ENCODE data around the gene UHRF1.
"Not testable (repeated sequence)": the region's sequence is repeated elsewhere in the genome, so short reads cannot be mapped to it uniquely, and the experiment has no call there.

The UHRF1 gene

DNA sequence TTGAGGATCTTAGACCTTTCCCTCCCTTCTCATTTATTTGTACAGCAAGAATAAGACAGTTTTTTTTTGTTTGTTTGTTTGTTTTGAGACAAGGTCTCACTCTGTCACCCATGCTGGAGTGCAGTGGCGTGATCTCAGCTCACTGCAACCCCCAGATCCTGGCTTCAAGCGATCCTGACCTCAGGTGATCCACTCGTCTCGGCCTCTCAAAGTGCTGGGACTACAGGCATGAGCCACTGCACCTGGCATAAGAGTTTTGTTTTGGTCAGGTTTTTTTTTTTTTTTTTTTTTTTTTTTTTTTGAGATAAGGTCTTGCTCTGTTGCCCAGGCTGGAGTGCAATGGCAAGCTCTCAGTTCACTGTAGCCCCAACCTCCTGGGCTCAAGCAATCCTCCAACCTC, 29.2 kb downstream of the UHRF1 start:
- not testable (repeated sequence) for DNase-seq

DNA sequence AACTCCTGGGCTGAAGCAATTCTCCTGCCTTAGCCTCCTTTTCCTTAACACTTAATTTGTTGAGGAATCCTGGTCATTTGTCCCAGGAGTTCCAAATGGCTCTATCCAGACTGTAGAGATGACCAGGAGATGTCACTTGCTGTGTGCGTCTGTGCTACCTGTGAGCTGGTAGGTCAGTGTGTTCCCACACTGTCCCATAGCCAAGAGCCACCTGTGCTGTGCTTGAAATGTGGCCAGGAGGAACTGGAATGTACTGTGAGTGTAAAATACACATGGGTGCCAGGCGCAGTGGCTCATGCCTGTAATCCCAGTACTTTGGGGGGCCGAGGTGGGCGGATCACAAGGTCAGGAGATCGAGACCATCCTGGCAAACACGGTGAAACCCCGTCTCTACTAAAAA, 30.2 kb downstream of the UHRF1 start:
- no peak for DNase-seq

DNA sequence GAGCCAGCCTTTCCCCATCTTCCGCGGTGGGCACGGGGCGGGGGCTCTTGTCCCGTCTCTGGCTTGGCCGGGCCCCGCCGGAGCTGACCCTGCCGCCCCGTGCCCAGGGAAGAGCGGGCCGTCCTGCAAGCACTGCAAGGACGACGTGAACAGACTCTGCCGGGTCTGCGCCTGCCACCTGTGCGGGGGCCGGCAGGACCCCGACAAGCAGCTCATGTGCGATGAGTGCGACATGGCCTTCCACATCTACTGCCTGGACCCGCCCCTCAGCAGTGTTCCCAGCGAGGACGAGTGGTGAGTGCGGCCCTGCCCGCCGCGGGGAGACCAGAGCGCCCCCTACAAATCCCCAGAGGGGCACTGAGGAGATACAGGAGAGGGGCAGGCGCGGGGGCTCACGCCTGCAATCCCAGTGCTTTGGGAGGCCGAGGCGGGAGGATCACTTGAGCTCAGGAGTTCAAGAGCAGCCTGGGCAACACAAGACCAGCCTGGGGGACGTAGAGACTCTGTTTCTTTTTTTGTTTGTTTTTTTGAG, 32.4 kb downstream of the UHRF1 start:
- not testable (repeated sequence) for DNase-seq

DNA sequence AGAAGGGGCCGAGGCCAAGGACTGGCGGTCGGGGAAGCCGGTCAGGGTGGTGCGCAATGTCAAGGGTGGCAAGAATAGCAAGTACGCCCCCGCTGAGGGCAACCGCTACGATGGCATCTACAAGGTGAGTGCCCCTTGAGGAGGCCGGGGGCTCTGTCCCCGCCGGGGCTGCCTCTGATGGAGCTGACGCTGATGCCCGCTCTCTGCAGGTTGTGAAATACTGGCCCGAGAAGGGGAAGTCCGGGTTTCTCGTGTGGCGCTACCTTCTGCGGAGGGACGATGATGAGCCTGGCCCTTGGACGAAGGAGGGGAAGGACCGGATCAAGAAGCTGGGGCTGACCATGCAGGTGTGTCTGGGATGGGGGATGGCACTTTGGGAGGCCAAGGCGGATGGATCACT, 41.3 kb downstream of the UHRF1 start:
- DNase-seq, result not testable (repeated sequence)

DNA sequence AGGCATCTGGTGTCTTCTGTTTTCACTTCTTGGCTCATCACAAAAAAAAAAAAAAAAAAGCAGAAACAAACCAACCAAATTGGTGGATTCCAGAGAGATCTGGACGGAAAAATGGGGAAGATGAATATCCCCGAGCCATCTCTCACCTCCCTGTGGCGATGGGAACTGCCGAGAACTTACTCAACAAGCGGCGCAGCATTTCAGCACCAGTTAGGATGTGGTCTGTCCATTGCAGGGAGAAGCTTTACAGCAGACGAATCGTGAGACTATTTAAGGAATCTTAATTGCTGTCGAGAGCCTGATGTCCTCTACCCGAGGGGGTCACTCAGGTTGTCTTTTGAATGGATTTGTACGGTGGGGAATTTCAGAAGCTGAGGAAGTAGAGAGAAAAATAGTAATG, 42.4 kb downstream of the UHRF1 start:
- no peak for DNase-seq

DNA sequence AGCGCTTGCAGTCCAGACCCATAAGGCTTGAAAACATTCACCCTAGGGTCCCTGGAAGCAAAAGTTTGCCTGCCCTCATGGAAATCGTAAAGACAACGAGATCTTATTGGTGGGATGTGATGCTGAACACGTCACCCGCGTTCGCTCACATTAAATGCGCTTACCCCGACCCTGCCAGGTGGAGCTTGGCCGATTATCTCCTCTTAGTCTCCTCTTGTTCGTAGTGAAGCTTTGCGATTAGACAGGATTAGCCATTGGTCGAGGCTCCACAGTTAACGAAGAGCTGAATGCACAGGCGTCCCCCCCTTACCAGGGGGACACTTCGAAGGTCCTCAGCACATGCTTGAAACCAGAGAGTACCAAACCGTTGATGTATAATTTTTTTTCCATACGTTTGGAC, 43.6 kb downstream of the UHRF1 start:
- no peak for DNase-seq

DNA sequence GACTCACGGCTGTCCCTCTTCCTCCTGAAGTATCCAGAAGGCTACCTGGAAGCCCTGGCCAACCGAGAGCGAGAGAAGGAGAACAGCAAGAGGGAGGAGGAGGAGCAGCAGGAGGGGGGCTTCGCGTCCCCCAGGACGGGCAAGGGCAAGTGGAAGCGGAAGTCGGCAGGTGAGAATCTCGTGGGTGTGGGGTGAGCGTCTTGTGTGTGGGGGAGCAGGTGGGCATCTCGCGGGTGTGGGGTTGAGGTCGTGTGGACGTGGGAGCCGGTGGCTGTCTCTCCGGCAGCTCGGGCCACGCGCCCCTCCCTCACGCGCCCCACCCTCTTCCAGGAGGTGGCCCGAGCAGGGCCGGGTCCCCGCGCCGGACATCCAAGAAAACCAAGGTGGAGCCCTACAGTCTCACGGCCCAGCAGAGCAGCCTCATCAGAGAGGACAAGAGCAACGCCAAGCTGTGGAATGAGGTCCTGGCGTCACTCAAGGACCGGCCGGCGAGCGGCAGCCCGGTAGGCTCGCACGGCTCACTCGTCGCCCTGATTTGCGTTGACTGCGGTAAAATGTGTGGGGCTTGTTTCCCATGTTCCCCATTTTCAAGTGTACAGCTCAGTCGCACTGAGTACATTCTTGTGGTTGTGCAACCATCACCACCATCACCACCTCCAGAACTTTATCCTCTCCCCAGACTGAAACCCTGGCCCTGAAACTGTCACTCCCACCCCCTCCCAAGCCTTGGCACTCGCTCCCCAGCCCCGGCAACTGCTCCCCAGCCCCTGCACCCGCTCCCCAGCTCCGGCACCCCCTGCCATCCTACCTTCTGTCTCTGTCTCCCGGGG, 45.2 kb downstream of the UHRF1 start:
- not testable (repeated sequence) for DNase-seq

DNA sequence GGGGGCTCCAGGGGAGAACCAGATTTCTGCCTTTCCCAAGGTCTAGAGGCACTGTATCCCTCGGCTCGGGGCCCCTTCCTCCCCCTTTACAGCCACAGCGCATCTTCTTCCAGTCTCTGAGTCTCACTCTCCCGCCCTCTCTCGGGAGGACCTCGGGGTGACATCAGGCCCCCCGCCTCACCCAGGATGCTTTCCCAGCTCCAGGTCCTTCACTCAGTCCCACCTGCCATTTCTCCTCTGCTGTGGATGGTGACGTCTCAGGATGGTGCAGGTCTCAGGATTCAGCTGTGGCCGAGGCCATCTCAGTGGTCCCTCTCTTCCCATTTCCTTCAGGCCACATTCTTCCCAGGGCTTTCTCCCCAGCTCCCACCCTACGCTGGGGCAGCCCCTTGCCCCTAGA, 46.0 kb downstream of the UHRF1 start:
- no peak for DNase-seq

DNA sequence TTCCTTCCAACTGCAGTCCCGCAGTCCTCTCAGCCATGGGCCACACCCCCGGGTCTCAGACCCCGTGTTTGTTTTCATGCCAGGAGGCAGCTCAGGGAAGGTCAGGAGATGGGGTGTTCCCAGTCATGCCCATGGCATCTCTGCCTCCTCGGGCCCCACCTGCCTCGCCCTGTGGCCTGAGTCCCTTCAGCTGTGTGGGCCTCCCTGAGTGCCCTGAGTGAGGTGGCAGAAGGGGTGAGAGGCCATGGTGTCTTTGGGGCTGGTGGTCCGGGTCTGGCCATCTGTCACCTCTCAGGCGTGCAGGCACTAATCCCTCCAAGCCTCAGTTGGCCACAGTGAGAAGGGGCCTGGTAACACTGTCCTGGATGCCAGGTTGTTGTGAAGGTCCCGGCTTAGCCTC, 48.7 kb downstream of the UHRF1 start:
- DNase-seq, result no peak

DNA sequence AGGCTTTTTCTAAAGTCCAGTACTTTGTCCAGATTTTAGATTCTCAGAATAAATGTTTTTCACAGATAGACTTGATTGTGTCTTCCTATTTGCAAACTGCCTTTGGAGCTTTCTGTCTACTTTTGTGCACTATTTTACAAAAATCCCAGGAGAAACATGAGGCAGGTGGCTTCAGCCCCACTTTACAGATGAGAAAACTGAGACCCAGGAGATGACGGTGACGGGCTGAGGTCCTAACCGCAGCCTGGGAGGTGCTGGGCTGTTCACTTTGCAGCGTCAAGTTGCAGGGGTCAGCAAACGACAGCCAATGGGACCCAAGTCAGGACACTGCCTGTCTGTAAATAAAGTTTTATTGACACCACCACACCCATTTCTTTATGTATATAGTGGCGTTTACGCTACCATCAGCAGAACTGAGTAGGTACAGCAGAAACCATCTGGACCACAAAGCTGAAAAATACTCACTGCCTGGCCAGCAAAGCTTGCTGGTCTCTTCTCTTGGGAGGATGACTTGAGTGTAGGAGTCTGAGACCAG, 52.9 kb downstream of the UHRF1 start:
- no peak for DNase-seq

DNA sequence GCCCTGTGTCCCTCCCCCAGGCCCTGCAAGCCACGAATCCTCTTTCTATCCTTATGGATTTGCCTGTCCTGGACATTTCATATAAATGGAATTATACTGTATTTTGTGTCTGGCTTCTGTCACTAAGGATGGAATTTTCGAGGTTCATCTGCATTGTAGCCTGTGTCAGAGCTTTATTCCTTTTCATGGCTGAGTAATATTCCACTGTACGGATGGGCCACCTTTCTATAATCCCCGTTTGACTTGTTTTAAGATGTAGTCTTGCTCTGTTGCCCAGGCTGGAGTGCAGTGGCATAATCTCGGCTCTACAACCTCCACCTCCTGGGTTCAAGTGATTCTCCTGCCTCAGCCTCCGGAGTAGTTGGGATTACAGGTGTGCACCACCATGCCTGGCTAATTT, 55.8 kb downstream of the UHRF1 start:
- no peak for DNase-seq

DNA sequence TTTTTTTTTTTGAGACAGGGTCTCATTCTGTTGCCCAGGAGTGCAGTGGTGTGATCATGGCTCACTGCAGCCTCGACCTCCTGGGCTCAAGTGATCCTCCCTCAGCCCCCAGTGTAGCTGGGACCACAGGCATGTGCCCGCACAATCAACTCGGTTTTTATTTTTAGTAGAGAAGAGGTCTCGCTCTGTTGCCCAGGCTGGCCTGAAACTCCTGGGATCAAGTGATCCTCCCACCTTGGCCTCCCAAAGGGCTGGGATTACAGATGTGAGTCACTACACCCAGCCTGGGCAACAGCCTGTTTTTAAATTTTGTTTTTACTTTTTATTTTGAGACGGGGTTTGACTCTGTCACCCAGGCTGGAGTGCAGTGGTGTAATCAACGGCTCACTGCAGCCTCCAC, 57.3 kb downstream of the UHRF1 start:
- DNase-seq, result no peak

DNA sequence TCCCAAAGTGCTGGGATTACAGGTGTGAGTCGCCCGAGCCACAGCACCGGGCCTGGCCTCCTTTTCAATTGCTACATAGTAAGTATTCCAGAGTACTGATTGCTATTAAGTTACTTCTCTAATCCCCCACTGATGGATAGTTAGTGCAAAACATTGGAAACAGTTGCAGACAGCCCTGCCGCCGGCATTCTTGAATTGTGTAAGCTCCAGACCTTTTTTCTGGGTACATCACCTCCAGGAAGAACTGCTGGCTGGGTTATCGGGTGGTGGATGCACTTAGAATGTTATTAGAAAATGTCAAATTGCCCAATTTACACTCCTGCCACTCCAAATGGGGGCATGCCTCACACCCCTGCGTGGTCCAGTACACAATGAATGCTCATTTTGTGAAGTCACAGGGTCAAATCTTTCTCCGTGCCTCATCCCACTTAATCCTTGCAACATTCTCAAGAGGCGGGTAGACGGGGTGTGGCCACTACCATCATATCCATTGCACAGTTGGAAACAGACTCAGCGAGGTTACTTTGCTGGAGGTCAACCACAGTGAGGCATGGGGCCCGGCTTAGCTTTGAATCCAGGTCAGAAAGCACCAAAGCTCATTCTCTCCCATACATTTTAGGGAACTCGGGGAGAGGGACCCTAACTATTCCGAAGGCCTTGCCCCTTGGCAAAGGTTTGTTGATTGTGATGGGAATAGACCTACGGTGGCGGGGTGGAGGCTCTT, 58.6 kb downstream of the UHRF1 start:
- no peak for DNase-seq

DNA sequence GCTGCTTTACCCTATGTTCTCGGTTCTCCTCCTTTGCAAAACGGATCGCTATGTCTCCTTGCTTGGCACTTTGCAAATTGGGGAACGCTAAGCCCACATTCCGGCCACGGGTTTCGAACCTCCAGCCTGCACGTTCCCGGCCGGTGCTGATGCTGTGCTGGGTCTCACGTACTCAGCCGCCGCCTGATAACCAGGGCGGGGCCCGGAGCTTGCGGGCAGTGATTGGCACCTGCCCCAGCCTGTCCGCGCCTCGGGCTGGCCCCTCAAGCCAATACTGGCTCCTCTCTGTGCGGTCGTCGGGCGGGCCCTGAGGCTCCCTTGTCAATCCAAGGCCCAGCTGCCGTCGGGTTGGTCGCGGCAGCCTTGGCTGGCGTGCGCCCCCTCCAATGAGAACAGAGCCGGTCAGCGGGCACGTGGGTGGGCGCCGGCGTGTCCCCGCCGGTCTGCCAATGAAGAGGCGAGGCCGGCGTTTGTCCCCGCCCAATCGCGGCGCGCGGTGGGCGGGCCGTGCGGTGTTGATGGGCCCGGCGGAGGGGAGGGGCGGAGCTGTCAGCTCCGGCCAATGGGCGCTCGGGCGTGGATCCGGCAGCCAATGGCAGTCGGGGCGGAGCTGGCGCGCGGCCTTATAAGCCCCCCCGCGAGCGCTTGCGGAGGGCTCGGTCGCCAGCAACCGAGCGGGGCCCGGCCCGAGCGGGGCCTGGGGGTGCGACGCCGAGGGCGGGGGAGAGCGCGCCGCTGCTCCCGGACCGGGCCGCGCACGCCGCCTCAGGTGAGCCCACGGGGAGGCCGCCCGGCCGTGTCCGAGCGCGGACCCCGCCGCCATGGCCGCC, 59.4 kb downstream of the UHRF1 start, which contains the start of gene KDM4B:
KDM4B (plus strand) TSS at position 652 of the 830 bp plus-strand sequence. CDS start 63,778 bp downstream, outside the sequence.
- peak; percentile 99 for DNase-seq

DNA sequence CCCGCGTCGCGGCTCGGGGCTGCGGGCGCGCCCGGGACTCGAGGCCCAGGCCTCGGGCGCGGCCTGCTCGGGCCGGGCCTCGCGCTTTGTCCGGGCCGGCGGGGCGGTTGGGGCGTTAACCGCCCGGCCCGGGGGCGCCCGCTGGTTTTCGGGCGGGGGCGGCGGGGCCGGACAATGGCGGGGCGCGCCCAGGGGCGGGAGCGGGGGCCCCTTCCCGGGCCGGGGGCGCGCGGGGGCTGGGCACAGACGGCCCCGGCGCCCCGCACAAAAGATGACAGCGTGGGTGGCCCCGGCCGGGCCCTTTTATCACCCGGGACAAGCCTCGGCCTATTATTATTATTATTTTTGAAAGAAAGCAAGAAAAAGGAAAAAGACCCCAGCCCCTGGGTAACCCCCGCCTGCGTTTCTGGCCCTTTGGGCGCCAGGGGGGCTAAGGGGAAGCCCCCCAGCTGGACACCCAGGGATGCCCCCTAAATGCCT, 60.0 kb downstream of the UHRF1 start:
- no peak for DNase-seq

DNA sequence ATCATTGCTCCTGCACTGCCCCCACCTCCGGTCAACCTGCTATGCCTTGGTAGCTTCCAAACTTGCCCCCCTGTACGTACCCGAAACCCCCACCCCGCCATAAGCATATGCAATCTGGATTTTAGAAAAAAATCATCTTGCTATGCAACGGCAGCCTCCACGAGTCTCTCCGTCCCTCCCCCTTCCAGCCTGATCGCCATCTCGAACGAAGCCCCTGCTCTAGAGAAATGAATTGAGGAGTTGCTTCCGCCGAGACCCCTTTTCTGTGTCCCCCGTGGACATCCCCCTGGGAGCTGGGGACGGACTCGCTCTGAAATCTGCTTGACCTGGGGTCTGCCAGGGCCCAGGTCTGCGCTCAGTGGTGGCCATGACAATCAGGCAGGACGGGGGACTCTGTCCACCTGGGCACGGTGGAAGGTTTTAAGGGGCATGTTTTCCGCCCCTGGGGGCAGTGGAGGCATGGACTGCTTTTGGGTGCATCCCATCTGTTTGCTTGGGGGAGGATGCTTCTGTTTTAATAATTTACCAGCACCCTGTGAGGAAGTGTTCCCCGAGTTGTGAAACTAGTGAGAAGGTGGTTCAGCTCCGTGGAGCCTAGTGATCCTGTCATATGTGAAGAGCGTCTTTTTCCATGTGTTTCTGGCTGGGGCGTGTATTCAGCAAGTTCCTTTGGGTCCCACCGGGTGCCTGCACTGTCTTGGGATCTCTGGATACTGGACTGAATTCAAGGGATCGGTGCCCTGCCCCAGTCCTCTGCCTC, 60.7 kb downstream of the UHRF1 start:
- peak; percentile 59 for DNase-seq

DNA sequence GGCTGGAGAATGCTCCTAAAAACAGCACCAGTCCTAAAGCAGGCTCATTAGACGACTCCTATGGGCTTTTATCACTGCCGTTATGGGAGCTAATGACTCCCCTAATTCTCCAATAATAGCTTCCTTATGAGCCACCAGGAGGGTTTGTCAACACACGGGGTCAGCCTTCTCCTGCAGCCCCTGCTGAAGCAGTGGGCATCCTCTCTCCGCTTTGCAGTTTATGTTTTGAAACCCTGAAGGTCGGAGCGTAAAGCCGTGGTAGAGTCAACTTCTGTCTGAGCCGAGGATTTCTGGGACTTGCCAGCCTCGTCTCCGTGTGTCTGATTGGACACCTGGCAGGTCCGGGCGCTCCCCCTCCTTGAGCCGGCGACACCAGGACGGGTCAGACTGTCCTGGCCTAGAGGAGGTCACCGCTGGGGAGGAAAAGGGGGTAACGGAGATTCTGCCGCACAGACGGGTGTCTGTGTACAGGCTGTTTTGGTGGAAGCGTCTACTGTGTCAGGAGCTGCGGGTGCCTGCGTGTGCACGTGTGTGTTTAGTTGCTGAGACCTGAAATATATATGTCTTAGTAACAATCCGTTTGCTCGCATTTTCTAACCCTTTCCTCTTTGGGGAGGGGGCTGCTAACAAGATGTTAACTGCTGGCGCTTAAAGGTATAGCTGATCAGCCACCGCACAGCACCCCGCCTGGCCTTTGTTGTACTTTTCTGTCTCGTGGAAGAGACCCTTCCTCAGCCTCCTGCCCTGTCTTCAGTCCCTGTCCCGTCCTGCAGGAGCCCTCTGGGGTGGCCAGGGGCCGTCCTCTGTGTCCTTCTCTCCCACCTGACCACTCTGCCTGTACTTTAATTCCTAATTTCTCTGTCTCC, 61.5 kb downstream of the UHRF1 start:
- DNase-seq, result peak; percentile 39

DNA sequence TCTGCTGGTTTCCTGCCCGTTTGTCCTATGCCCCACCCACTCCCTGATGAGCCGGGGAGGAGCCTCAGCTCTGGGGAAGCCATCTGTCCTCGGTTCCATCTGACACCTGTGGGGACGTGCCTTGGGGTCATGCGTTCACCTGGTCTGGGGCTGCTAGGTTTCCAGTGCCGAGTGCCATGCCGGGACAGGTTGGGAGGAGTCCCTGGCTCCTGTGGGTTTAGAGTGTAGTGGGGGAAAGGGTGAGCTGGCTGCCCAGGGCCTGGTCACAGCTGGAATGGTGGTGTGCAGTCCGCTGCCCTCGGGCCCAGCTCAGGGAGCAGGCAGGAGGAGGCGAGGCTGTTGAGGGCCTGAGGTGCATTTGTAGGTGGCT, 62.1 kb downstream of the UHRF1 start:
- peak; percentile 57 for DNase-seq

DNA sequence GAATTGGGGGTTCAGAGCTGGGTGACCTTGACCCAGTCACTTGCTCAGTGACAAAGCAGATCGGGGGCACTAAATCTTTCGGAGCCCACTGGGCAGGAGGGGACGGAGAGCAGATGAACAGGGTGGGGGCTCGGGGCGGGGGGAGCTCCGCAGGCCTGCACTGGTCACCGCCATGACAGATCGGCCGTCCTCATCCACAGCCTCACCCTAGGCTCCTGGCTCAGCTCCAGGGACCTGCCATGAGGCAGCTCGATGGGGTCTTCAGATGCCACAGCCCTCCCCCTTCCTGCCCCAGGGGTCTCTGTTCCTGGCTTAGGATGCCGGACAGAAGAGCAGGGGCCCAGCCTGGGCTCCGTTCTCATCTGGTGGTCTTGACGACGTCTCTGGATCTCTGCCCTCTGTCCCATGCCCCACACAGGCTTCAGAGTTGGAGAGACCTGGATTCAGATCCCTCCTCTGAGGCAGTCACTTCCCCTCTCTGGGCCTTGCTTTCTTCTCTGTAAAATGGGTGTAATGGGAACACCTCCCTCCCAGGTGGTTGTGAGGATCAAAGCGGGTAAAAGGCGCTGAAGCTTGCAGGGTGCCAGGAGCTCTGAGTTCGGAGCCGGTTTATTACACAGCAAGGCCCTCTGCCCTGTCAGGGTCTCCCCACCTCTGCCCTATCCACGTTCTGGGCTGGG, 62.7 kb downstream of the UHRF1 start:
- no peak for DNase-seq

DNA sequence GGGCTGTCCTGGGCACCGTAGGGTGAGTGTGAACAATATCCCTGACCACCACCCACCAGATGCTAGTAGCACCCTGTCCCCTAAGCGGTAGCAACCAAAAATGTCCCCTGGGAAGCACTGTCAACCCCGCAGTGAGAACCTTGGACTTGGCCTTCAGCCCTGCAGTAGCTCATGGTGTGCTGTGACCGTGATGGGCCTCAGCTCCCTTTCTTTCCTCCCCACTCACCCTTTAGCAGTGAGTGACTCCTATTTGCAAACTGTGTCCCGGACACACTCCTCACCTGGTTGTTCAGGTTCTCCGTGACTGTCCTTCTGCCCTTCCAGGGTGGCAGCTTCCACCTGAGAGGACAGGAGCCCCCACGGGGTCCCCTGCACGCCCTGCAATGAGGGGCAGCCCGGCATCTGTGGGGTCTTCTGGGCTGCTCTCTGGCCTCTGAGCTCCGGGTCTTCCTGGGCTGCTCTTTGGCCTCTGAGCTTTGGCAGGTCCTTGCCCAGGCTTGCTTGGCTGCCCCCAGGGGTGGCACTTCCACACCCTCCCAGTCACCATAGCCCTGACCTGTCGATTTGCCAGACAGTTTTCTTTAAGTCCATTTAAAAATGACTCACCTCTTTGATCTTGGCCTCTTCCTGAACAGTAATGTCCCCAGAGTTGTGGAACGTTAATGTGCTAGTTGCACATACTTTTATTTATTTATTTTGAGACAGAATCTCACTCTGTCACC, 63.4 kb downstream of the UHRF1 start:
- no peak for DNase-seq

Data from hematopoietic multipotent progenitor cell treated with erythropoietin and hydrocortisone succinate and interleukin-3 and kit ligand, for 4 days (in vitro differentiated cells).